Measurements from ENCODE around the gene PIK3C2B. TPM values are rescaled to one million over a fixed set of nuclear protein-coding genes. Genes with fewer than 3 reads are reported as not detected.

The PIK3C2B gene
- total and polyA plus RNA-seq, 12 donors: 4.4 to 31.9 (median 21.1) TPM

DNA sequence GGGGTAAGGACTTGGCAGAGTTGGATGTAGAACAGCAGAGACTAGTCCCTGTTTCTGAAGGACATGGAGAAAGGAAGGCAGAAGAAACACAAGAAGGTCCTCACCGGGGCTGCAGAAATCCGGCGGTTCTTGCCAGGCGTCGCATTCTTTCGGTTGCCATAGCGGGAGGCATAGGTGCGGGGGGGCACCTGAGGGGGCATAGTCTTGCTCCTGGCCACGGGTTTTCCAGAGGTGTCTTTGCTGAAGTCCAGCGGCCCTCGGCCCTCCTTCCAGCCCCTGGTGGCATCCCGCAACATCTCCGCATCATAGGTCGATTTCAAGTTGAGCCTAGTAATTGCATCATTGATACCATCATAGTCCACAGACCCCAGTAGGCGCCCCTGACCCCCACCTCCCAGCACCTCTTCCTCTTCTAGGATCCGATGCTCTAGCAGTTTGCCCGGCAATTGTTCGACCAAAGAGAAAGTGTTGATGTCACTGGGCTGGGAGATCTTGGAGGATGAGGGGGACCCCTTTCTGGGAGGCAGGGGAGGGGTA lies 25.8 kb downstream of the PIK3C2B start:
- ATAC-seq (no peak), DNase-seq (no peak)
- H3K27ac ChIP-seq: peak overlapping the region in 9 of 10 donors; percentile 15 to 98 (median 64)
- H3K27me3 ChIP-seq: no peaks in the 10 kb centered on the region
- no peak overlapping the region for H3K4me3 ChIP-seq
- WGBS, 2 donors: 82 to 84% methylated on average over 18 of the region's 18 CpGs
- intact Hi-C loops (cut with DNase I): no loop called here
- peaks cover 35 to 80% (median 59%) of the 10 kb centered on the region in 9 donors for H3K4me1 ChIP-seq
- H3K36me3 ChIP-seq: peaks cover 0 to 23% (median 3%) of the 10 kb centered on the region in 9 donors
- TF ChIP-seq, protein P1, sequence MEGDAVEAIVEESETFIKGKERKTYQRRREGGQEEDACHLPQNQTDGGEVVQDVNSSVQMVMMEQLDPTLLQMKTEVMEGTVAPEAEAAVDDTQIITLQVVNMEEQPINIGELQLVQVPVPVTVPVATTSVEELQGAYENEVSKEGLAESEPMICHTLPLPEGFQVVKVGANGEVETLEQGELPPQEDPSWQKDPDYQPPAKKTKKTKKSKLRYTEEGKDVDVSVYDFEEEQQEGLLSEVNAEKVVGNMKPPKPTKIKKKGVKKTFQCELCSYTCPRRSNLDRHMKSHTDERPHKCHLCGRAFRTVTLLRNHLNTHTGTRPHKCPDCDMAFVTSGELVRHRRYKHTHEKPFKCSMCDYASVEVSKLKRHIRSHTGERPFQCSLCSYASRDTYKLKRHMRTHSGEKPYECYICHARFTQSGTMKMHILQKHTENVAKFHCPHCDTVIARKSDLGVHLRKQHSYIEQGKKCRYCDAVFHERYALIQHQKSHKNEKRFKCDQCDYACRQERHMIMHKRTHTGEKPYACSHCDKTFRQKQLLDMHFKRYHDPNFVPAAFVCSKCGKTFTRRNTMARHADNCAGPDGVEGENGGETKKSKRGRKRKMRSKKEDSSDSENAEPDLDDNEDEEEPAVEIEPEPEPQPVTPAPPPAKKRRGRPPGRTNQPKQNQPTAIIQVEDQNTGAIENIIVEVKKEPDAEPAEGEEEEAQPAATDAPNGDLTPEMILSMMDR (IDR thresholded peaks at IDR 0.05): no peak
- H3K9me3 ChIP-seq: no peaks in the 10 kb centered on the region

DNA sequence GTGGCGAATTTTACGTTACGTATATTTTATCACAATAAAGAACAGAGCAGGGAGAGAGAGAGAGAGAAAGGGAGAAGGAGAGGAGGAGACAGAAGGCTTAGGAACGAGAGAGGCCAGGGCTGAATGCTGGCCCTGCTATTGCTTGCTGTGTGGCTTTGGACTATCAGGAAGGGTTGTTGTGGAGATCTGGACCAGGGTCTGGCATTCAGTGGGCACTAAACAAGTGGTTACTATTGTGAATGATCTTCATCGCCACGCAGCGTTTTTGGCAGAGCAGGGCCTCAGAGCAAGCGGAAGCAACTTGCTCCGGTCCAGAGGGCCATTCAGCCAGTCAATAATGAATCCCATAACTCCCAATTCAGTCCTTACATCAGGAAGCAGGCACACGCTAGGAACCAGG lies 26.4 kb downstream of the PIK3C2B start:
- TF ChIP-seq, protein P1 (IDR thresholded peaks at IDR 0.05): no peak
- no peak for ATAC-seq
- Histone ChIP-seq H3K4me1 (peaks cover 41 to 80% (median 65%) of the 10 kb centered on the region in 9 donors), H3K27me3 (no peaks in the 10 kb centered on the region), H3K27ac (peak overlapping the region in 8 of 10 donors; percentile 29 to 98 (median 92)), H3K36me3 (peaks cover 0 to 30% (median 3%) of the 10 kb centered on the region in 9 donors), H3K4me3 (no peak overlapping the region), H3K9me3 (no peaks in the 10 kb centered on the region)
- intact Hi-C loops (cut with DNase I): no loop called here
- WGBS, 2 donors: 74 to 89% methylated on average over 10 of the region's 10 CpGs
- DNase-seq: no peak

DNA sequence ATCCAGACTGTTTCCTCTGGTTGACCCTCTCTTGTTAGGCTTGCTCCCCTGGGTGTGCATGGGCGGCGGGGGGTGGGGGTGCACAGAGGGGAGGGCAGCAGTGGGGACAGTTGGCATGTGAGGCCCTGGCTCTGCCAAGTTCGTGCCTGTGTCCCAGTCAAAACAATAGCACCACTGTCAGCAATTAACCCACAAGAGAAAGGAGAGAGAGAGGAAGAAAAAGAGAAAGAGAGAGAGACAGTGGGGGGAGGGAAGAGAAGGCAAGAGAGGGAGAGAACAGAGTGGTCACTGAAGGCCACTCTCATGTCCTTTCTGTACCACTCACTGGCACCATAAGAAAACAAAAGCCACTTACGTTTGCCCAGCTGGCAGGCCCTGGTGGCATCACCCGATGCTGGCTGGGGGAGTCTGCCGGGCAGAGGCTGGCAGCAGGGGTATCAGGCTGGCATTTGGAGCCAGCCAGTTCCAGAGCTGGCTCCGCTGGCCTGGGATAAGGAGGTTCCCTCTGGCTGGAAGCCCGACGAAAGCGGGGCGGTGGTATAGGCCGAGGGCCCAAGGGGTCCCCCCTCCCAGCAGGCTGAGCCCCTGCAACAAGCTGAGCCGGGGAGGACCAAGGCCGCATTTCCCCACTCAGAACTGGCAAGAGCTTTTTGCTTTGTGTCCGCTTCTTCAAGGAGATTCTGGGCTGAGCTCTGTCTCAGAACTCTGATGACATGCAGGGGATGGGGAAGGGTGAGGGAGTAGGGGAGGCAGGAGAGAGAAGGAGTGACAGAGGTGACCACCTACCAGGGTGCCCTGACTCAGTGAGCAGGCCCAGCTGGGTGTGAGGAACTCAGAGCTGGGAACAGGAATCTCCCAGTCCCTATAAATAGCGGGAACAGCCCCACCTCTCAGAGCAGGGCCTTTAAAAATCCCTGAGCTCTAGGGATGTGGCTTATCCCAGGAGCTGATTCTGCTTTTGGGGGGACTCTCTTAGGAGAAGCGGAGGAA lies 27.9 kb downstream of the PIK3C2B start:
- Histone ChIP-seq H3K4me3 (peak overlapping the region in 9 of 10 donors; percentile 4 to 47 (median 39)), H3K36me3 (peaks cover 0 to 44% (median 3%) of the 10 kb centered on the region in 9 donors), H3K27ac (peak overlapping the region; percentile 85 to 98 (median 92)), H3K4me1 (peaks cover 43 to 88% (median 80%) of the 10 kb centered on the region in 9 donors), H3K27me3 (no peaks in the 10 kb centered on the region), H3K9me3 (no peaks in the 10 kb centered on the region)
- 20 to 24% methylated on average over 17 of the region's 17 CpGs for WGBS, 2 donors
- ATAC-seq (peak; percentile 47 to 91 (median 82)), DNase-seq (peak; percentile 48 to 74)
- intact Hi-C loops (cut with DNase I): no loop called here
- TF ChIP-seq, protein P1 (IDR thresholded peaks at IDR 0.05): no peak
